Heart left ventricle (tissue), 16 donors: Measurements from ENCODE around the gene CRYAB. TPM values are rescaled to one million over a fixed set of nuclear protein-coding genes. Genes with fewer than 3 reads are reported as not detected.
"Not testable (repeated sequence)": the region's sequence is repeated elsewhere in the genome, so short reads cannot be mapped to it uniquely, and the experiment has no call there.

Experiments used
- ATAC-seq, 4 donors: fragments of 200-7000 bp; cut with Tn5 transposase; one replicate each; pipeline ENCODE4 v1.9.1; 2020 to 2022; ENCODE audit warnings: moderate library complexity in 4 of 4, mild to moderate bottlenecking in 3 of 4, moderate number of reproducible peaks in 1 of 4
- DNase-seq, 5 donors: peaks; one replicate each; pipeline ENCODE4 v3.0.0-alpha.2; 2020
- H3K27ac ChIP-seq, 12 donors: fragments of 200-600 bp; sonication (generic) in 4 of 12; one replicate each; pipeline versions ENCODE4 v1.5.0 to v1.8.0; 2016 to 2022; ENCODE audit warnings: mild to moderate bottlenecking in 2 of 12
- H3K27me3 ChIP-seq, 9 donors: fragments of 200-600 bp; sonication (generic) in 2 of 9; one replicate each; pipeline versions ENCODE4 v1.5.1 to v1.8.0; 2016 to 2022; ENCODE audit warnings: mild to moderate bottlenecking in 3 of 9
- H3K36me3 ChIP-seq, 9 donors: fragments of 200-600 bp; sonication (generic) in 2 of 9; one replicate each; pipeline versions ENCODE4 v1.5.0 to v1.8.0; 2018 to 2022; ENCODE audit warnings: mild to moderate bottlenecking in 2 of 9
- H3K4me1 ChIP-seq, 12 donors: fragments of 200-600 bp; sonication (generic) in 4 of 12; one replicate each; pipeline versions ENCODE4 v1.5.0 to v1.8.0; 2016 to 2022; ENCODE audit warnings: mild to moderate bottlenecking in 3 of 12
- H3K4me3 ChIP-seq, 12 donors: fragments of 200-600 bp; sonication (generic) in 4 of 12; one replicate each; pipeline versions ENCODE4 v1.5.0 to v1.8.0; 2017 to 2022; ENCODE audit warnings: mild to moderate bottlenecking in 9 of 12, moderate library complexity in 4 of 12
- H3K9me3 ChIP-seq, 12 donors: fragments of 200-600 bp; sonication (generic) in 4 of 12; one replicate each; pipeline versions ENCODE4 v1.5.0 to v1.8.0; 2016 to 2022; ENCODE audit warnings: mild to moderate bottlenecking in 1 of 12
- CTCF ChIP-seq, 12 donors: fragments of 200-600 bp; sonication (generic) in 4 of 12; IDR thresholded peaks; one replicate each; pipeline versions ENCODE4 v1.5.0 to v1.8.0; 2018 to 2022; ENCODE audit warnings: antibody characterized with exemption in 12 of 12, mild to moderate bottlenecking in 5 of 12
- POLR2A ChIP-seq, 2 donors: fragments of 450-650 bp; IDR thresholded peaks; one replicate each; pipeline ENCODE4 v1.6.1; 2017; ENCODE audit warnings: antibody characterized with exemption in 2 of 2, mild to moderate bottlenecking in 2 of 2, moderate library complexity in 2 of 2
- WGBS, 4 donors: extraction: QIAGEN DNeasy Blood & Tissue Kit in 2 of 4; methylation state at CpG; one replicate each; pipeline versions ENCODE4 v1.1.5 to v1.1.7; 2013 to 2018; 5-methylcytosine and 5-hydroxymethylcytosine counted together
- intact Hi-C, 10 donors: fragments of 100-400 bp; cut with DNase I; formaldehyde crosslinking; loops; one replicate each; pipeline versions ENCODE4 v1.11.1 to v1.14.2; 2022
- polyA plus RNA-seq, 2 donors: library from polyadenylated mRNA; stranded (reverse); fragments of 200-250 nt; gene quantifications; one replicate each; pipeline ENCODE4 v1.2.3, GENCODE V29; 2013
- total RNA-seq, 9 donors: library from RNA; depleted of rRNA in 2 of 9; stranded (reverse); fragments of >200 nt in 2 of 9; fragmentation: NEBNext Ultra II Directional in 3 of 9; extraction: Animal tissue kit (Norgen Biotek cat#: 25700) in 3 of 9; gene quantifications; one replicate each; pipeline versions ENCODE4 v1.1.0 to v1.2.4, GENCODE V29; 2016 to 2023
- donor health status: ischemic (EF 13 %, LVEDD 7.1; RV severe dilation, severe dysfunction).
- donor health status: healthy with polysubstance abuse.
- donor health status: DM: no; HTN: yes; CAD: no.
- donor health status: DM: no; HTN: no; CAD: no.
- donor health status: ischemic (EF 25% LVEDD 6.9; RV normal size, moderate dysfunction).
- donor health status: ischemic (EF 25% LVEDD 5.7; RV mildly dilated, moderate dysfunction).
- donor health status: healthy.
- donor health status: DM: yes; HTN: yes; CAD: no.
- donor health status: ischemic (EF 35%, LVEDD 5.7; RV mildly dilated, moderate dysfunction).
- donor health status: nonischemic (EF 11% LVEDD 7.7; RV severe dilation, severe dysfunction).
- donor health status: DM: yes; HTN: yes; CAD: no.
- donor health status: PGD.
- donor health status: ischemic (EF 29% LVEDD 5.4; RV normal size, mild dysfunction).
- donor health status: nonischemic (EF 23%, LVEDD 6.1; RV moderate dilation, normal function).

CRYAB gene
- total and polyA plus RNA-seq, 11 donors: 4,504 to 20,720 (median 8,477) TPM

GRCh38 chr11:111906680-111907079 lies 4.9 kb downstream of the CRYAB start:
- H3K36me3 ChIP-seq: peaks cover 0 to 34% (median 18%) of the 10 kb centered on the region in 9 donors
- intact Hi-C loops: no loop called here
- peak in 3 of 4 donors; percentile 9 to 30 (median 21) for ATAC-seq
- TF ChIP-seq CTCF (IDR thresholded peaks at IDR 0.05): no peak
- TF ChIP-seq POLR2A (IDR thresholded peaks at IDR 0.05): no peak
- H3K4me3 ChIP-seq: no peak overlapping the region
- peaks cover 0 to 18% (median 0%) of the 10 kb centered on the region in 12 donors for H3K4me1 ChIP-seq
- no peaks in the 10 kb centered on the region for H3K9me3 ChIP-seq
- 84 to 91% (median 89%) methylated on average over 1 of the region's 1 CpG for WGBS, 4 donors
- no peak for DNase-seq
- no peaks in the 10 kb centered on the region for H3K27me3 ChIP-seq
- H3K27ac ChIP-seq: peak overlapping the region in 8 of 12 donors; percentile 3 to 97 (median 52)

- intact Hi-C loops: no loop called here
- Histone ChIP-seq H3K27me3 (no peaks in the 10 kb centered on the region), H3K4me3 (no peak overlapping the region), H3K36me3 (peaks cover 0 to 33% (median 18%) of the 10 kb centered on the region in 9 donors), H3K9me3 (no peaks in the 10 kb centered on the region), H3K4me1 (peaks cover 0 to 11% (median 0%) of the 10 kb centered on the region in 12 donors), H3K27ac (peak overlapping the region in 9 of 12 donors; percentile 24 to 97 (median 56))
- ATAC-seq: peak; percentile 32 to 72 (median 51)
- no peak for TF ChIP-seq POLR2A (IDR thresholded peaks at IDR 0.05)
- no peak for TF ChIP-seq CTCF (IDR thresholded peaks at IDR 0.05)
- WGBS, 4 donors: 11 to 24% (median 15%) methylated on average over 2 of the region's 2 CpGs
- peak in 3 of 5 donors; percentile 40 to 51 (median 46) for DNase-seq
These were observed 6.2 kb downstream of the CRYAB start for GRCh38 chr11:111905411-111905810.

GRCh38 chr11:111886844-111887243 lies 24.7 kb downstream of the CRYAB start:
- no peak for DNase-seq
- peaks cover 0 to under 1% (median 0%) of the 10 kb centered on the region in 12 donors for H3K9me3 ChIP-seq
- H3K4me3 ChIP-seq: no peak overlapping the region
- no peak for TF ChIP-seq CTCF (IDR thresholded peaks at IDR 0.05)
- no peak for TF ChIP-seq POLR2A (IDR thresholded peaks at IDR 0.05)
- H3K27me3 ChIP-seq: no peaks in the 10 kb centered on the region
- 87 to 93% (median 89%) methylated on average over 2 of the region's 2 CpGs for WGBS, 4 donors
- no peaks in the 10 kb centered on the region for H3K4me1 ChIP-seq
- intact Hi-C loops: no loop called here
- H3K36me3 ChIP-seq: peaks cover 0 to 17% (median 3%) of the 10 kb centered on the region in 9 donors
- no peak for ATAC-seq
- H3K27ac ChIP-seq: no peak overlapping the region

- no peak for DNase-seq
- TF ChIP-seq POLR2A (IDR thresholded peaks at IDR 0.05) (no peak), CTCF (IDR thresholded peaks at IDR 0.05) (no peak)
- H3K4me3 ChIP-seq: no peak overlapping the region
- no peak overlapping the region for H3K27ac ChIP-seq
- peaks cover 0 to 17% (median 3%) of the 10 kb centered on the region in 9 donors for H3K36me3 ChIP-seq
- ATAC-seq: no peak
- no peaks in the 10 kb centered on the region for H3K9me3 ChIP-seq
- intact Hi-C loops: no loop called here
- H3K27me3 ChIP-seq: no peaks in the 10 kb centered on the region
- 67 to 92% (median 80%) methylated on average over 4 of the region's 4 CpGs for WGBS, 4 donors
- H3K4me1 ChIP-seq: no peaks in the 10 kb centered on the region
These were observed 25.5 kb downstream of the CRYAB start for GRCh38 chr11:111886032-111886431.

- peaks cover 0 to 17% (median 3%) of the 10 kb centered on the region in 9 donors for H3K36me3 ChIP-seq
- H3K4me1 ChIP-seq, ATAC-seq, H3K9me3 ChIP-seq, H3K4me3 ChIP-seq, intact Hi-C loops, DNase-seq, H3K27me3 ChIP-seq, H3K27ac ChIP-seq: not testable (repeated sequence)
- 71 to 96% (median 90%) methylated on average over 4 of the region's 4 CpGs for WGBS, 4 donors
These were observed 26.5 kb downstream of the CRYAB start for GRCh38 chr11:111885053-111885452.
